ENCODE results near the gene INSC. TPM values are rescaled to one million over a fixed set of nuclear protein-coding genes. Genes with fewer than 3 reads are reported as not detected.

Gene INSC
- total RNA-seq, 6 experiments from 2014 or later: 0.15 to 0.44 (median 0.43) TPM; not detected in 3

DNA sequence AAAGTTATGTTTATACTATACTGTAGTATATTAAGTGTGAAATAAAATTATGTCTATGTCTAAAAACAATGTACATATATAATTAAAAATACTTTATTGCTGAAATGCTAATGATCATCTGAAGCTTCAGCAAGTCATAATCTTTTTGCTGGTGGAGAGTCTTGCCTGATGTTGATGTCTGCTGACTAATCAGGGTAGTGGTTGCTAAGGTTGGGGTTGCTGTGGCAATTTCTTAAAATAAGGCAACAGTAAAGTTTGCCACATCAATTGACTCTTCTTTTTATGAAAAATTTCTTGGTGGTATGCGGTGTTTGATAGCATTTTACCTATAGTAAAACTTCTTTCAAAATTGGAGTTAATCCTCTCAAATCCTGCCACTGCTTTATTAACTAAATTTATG lies 21.4 kb downstream of the INSC start:
- Histone ChIP-seq H3K4me3 (no peak overlapping the region), H3K27me3 (no peaks in the 10 kb centered on the region), H3K36me3 (no peaks in the 10 kb centered on the region), H3K27ac (no peak overlapping the region), H3K4me1 (no peaks in the 10 kb centered on the region), H3K9me3 (no peaks in the 10 kb centered on the region)
- intact Hi-C loops (cut with DNase I): no loop called here
- no peak for DNase-seq
- 83% methylated on average over 1 of the region's 1 CpG for WGBS (ENCODE audit: insufficient coverage, low coverage, low lambda C conversion rate, missing lambda C conversion rate)
- TF ChIP-seq POLR2A (IDR thresholded peaks at IDR 0.05): no peak
- TF ChIP-seq, protein P1, sequence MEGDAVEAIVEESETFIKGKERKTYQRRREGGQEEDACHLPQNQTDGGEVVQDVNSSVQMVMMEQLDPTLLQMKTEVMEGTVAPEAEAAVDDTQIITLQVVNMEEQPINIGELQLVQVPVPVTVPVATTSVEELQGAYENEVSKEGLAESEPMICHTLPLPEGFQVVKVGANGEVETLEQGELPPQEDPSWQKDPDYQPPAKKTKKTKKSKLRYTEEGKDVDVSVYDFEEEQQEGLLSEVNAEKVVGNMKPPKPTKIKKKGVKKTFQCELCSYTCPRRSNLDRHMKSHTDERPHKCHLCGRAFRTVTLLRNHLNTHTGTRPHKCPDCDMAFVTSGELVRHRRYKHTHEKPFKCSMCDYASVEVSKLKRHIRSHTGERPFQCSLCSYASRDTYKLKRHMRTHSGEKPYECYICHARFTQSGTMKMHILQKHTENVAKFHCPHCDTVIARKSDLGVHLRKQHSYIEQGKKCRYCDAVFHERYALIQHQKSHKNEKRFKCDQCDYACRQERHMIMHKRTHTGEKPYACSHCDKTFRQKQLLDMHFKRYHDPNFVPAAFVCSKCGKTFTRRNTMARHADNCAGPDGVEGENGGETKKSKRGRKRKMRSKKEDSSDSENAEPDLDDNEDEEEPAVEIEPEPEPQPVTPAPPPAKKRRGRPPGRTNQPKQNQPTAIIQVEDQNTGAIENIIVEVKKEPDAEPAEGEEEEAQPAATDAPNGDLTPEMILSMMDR (IDR thresholded peaks at IDR 0.05): no peak
- ATAC-seq: no peak

DNA sequence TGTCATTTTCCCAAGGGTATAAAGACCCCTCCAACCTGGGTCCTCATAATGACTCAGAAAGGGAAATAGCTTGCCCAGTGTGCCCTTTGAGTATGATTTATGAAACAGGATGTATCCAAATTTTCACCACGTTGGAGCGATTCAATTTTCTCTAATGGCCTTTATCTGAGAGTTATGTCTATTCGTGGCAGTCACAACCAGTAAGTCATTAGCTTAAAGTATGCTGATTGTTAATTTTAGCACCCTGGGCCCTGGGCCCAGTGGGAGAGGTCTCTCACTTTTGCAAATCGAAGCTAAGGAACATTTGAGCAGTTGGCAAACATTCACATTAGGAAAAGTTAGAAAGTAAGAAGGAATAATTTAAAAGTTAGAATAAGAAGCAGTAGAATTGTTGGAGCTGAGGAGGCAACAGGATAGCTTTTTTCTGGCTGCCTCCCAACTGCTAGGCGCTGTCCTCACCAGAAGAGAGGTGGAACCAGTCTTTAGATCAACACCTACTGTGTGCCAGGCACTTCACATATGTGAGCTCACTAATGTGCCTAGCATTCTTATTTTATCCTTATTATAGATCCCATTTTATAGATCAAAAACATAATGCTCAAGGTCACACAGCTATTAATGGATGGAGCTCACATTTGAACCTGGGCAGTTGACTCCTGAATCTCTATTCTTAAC lies 24.5 kb downstream of the INSC start:
- TF ChIP-seq, protein P1 (IDR thresholded peaks at IDR 0.05): no peak
- TF ChIP-seq POLR2A (IDR thresholded peaks at IDR 0.05): no peak
- Histone ChIP-seq H3K4me1 (peaks cover 0 to 1% (median 0%) of the 10 kb centered on the region in 4 donors), H3K9me3 (no peaks in the 10 kb centered on the region), H3K36me3 (no peaks in the 10 kb centered on the region), H3K4me3 (no peak overlapping the region), H3K27ac (no peak overlapping the region), H3K27me3 (no peaks in the 10 kb centered on the region)
- DNase-seq: no peak
- WGBS (ENCODE audit: insufficient coverage, low coverage, low lambda C conversion rate, missing lambda C conversion rate): 62% methylated on average over 5 of the region's 5 CpGs
- no peak for ATAC-seq
- intact Hi-C loops (cut with DNase I): no loop called here

DNA sequence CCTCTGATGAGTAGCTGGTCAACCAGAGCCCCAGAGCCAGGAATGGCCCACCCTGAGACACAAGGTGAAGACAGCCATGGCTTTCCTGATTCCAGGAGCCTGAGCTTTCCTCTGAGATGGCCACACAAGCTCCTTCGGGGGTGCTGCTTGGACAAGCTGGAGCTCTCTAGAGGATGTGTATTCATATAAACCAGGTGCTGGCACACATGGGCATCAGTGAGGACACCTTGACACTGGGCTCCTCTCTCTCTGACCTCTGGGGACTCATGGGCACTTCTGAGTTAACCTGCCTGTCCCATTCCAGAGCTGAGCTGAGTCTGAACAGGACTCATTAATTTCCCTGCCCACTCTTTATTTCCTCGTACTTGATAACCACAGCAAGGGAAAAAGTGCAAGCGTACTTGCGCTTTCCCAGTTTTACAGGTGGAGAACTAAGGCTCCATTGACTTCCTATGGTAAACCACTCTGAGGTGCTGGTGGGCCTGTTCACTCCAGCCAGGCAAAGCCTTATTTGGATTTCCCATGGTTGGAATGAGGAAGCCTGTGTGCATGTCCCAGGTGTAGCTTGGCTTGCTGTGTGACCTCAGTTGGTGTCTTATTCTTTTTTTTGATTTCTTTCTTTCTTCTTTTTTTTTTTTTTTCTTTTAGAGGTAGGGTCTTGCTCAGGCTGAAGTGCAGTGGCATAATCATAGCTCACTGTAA lies 25.4 kb downstream of the INSC start:
- Histone ChIP-seq H3K27ac (no peak overlapping the region), H3K4me1 (peaks cover 0 to 10% (median 1%) of the 10 kb centered on the region in 4 donors), H3K4me3 (no peak overlapping the region), H3K9me3 (no peaks in the 10 kb centered on the region), H3K36me3 (no peaks in the 10 kb centered on the region), H3K27me3 (no peaks in the 10 kb centered on the region)
- no peak for DNase-seq
- WGBS (ENCODE audit: insufficient coverage, low coverage, low lambda C conversion rate, missing lambda C conversion rate): 93% methylated on average over 3 of the region's 4 CpGs
- intact Hi-C loops (cut with DNase I): loop anchor here in 1 of 2 donors (10.0 kb wide), 1 partner anchor 65 kb away; no protein-coding TSS in a partner anchor
- no peak for TF ChIP-seq POLR2A (IDR thresholded peaks at IDR 0.05)
- TF ChIP-seq, protein P1 (IDR thresholded peaks at IDR 0.05): no peak
- ATAC-seq: no peak

DNA sequence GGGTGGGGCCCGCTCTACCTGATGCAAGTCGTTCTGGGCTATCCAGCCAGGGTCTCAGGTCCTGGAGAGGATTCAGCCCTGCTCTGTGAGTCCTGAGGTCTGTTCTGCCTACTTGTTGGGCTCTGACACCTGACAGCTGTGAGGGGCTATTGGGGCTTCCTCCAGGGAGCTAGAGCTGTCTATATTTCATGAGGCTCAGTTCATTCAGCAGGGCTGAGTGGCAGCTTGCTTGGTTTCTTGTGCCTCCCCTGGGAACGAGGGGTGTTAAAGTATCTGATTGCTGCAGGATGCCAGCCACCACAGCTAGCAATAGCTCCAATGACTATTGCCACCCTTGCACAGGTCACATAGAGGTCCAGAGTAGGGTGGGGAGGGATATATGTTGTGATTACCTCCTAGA lies 26.7 kb downstream of the INSC start:
- Histone ChIP-seq H3K27ac (no peak overlapping the region), H3K4me3 (no peak overlapping the region), H3K4me1 (peaks cover 0 to 20% (median 5%) of the 10 kb centered on the region in 4 donors), H3K27me3 (no peaks in the 10 kb centered on the region), H3K36me3 (no peaks in the 10 kb centered on the region), H3K9me3 (no peaks in the 10 kb centered on the region)
- WGBS (ENCODE audit: insufficient coverage, low coverage, low lambda C conversion rate, missing lambda C conversion rate): no CpG with 5 or more reads among the region's 3 CpGs
- TF ChIP-seq POLR2A (IDR thresholded peaks at IDR 0.05): no peak
- TF ChIP-seq, protein P1 (IDR thresholded peaks at IDR 0.05): no peak
- intact Hi-C loops (cut with DNase I): loop anchor here in 1 of 2 donors (10.0 kb wide), 1 partner anchor 63 kb away; no protein-coding TSS in a partner anchor
- no peak for DNase-seq
- ATAC-seq: no peak
